ENCODE results near the gene ADAD1. TPM values are rescaled to one million over a fixed set of nuclear protein-coding genes. Genes with fewer than 3 reads are reported as not detected.

The ADAD1 gene
- polyA plus RNA-seq, 5 donors: not detected

DNA sequence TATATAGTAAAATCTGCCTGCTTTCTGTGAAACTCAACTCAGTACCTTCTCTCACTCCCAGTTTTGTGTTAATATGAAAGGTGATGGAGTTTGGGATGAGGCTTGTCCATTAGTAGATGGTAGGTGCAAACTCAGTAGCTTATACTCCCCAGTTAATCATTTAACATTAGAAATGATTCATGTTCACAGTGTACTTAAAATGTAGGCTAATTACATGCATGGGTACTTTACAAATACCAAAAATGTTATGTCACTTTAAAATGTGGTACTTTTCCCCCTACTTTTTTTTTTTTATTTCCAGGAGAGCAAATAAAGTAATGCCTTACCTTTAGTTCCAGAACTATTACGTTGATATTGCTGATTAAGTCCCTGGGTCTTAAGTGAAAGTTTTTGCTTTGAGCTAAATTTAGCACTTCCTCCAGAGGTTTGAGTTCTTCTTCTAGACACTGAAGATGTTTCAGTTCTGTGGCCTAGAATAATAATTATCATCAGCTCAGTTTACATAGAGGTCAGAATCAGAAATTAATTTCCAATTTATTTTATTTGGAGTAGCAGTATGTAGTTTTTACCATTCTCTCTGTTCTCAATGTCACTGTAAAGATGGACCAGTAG lies 74.7 kb downstream of the ADAD1 start:
- DNase-seq: no peak

DNA sequence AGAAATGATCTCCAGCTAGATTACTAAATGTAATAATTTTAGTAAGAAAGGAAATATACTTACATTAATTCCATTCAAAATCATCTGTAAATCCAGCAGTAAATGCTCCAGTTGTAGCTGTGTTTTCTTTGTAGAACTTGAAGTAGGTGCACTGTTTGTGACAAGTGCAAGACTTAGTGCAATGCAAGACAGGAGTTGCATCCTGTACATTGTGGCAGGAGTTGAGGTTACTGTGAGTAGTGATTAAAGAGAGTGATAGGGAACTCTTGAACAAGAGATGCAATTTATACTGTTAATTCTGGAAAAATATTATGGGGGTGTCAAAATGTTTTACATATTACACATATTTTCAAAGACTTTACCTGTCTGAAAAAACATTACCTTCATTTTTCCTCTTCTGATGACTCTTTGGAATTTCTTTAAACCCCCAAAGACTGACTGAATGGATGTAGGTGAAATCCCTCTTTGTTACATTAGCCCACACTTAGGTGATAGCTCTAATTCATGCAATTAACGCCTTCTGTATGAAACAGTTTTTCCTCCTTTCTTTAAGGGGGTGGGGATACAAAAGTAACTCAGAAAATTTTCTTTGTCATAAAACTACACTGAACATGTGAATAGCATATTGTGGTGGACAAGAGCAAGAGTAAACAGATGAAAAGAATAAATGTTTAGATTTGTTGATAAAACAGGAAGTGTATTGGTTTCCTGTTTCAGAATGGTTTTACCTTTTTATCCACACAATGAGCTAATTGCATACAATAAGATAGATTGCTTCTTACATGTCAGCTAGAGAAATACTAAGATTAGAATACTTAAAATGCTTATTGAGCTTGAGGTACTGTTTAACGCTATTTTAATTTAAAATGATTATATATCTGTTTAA lies 77.7 kb downstream of the ADAD1 start, which contains the start of gene IL2:
Gene IL2 (minus strand): TSS at position 495 of the 886 bp plus-strand sequence. CDS start 285 bp downstream, at position 210.
- no peak for DNase-seq

DNA sequence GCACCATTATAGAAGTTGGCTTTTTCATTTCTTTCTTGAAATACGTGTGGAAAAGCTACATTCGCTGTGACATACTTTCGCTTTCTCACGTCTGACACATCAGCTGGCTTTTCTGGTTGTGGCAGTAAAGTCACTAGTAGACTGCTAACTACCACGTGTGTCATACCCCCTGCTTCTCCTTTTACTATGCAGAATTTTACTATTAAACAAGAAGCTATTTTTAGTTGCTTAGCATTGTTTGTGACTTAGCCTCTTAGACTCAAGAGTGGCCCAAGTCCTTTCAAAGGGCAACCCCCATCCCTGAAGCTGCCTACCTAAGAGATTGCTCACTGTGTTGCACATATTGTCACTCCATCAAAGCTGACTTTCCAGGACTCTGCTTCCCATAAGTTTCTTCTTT lies 79.8 kb downstream of the ADAD1 start:
- DNase-seq: no peak

DNA sequence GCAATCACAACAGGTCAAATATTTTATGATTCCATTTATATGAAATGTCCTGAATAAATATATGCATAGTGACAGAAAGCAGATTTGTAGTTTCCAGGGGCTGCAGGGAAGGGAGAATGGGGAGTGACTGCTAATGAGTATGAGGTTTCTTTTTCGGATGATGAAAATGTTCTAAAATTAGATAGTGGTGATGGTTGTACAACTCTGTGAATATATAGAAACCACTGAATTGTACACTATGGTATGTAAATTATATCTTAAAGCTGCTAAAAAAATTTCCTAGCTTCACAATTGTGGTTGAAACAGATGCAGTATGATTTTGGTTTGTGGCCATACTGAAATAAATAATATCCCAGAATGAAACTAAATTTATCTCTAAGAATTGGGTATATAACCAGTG lies 90.6 kb downstream of the ADAD1 start:
- no peak for DNase-seq

DNA sequence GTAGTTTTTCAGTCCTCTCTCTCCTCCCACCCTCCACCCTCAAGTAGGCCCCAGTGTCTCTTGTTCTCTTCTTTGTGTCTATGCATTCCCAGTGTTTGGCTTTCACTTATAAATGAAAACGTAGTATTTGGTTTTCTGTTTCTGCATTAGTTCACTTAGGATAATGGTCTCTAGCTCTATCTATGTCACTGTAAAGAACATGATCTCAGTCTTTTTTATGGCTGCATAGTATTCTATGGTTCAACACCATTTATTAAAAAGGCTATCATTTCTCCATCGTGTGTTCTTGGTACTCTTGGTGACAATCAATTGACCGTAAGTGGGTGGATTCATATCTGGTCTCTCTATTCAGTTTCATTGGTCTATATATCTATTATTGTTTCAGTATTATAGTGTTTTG lies 96.4 kb downstream of the ADAD1 start:
- DNase-seq: no peak

DNA sequence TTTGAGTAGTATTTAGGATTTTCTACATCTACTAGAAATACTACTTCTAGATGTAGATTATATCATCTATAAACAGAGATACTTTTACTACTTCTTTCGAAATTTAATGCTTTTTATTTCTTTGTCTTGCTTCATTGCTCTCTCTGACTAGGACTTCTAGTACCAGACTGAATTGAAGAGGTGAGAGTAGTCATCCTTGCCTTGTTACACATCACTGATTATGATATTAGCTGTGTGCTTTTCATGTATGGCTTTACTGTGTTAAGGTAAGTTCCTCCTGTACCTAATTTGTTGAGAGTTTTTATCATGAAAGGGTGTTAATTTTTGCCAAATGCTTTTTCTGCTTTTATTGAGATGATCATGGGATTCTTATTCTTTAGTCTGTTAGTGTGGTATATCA lies 97.3 kb downstream of the ADAD1 start:
- DNase-seq: no peak

DNA sequence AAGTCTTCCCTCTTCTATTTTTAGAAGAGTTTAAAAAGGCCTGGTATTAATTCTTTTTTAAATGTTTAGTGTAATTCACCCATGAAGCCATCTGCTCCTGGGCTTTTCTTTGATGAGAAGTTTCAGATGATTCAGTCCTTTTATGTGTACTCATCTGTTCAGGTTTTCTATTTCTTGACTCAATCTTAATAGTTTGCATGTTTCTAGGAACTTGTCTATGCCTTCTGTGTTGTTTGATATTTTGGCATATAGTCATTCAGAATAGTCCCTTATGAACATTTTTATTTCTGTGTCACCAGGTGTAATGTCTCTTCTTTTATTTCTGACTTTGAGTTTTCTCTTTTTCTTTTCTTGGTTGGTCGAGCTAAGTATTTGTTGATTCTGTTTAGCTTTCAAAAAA lies 97.9 kb downstream of the ADAD1 start:
- DNase-seq: no peak

Other genes with a start within 250 kb of the ADAD1 start
- gene BLTP1, start 226.7 kb upstream of the ADAD1 start, polyA plus RNA-seq (ENCODE audit: insufficient read depth in 1 of 5, insufficient read length in 5 of 5, low replicate concordance in 1 of 5): 100 to 1,000 TPM in 4 of 5 donors, 10 to 100 TPM in 1; 64.3 to 134 (median 108) TPM
- gene IL2, start 77.7 kb downstream of the ADAD1 start, polyA plus RNA-seq (ENCODE audit: insufficient read depth in 1 of 5, insufficient read length in 5 of 5, low replicate concordance in 1 of 5): not detected
- gene IL21, start 242.1 kb downstream of the ADAD1 start, polyA plus RNA-seq (ENCODE audit: insufficient read depth in 1 of 5, insufficient read length in 5 of 5, low replicate concordance in 1 of 5): not detected